Uterus (tissue), 4 donors: ENCODE measurements around the gene SPATC1L. TPM values are rescaled to one million over a fixed set of nuclear protein-coding genes. Genes with fewer than 3 reads are reported as not detected.
A peak's percentile ranks its signal among the peaks of the same experiment; 100 is the strongest.
"Not testable (repeated sequence)": the region's sequence is repeated elsewhere in the genome, so short reads cannot be mapped to it uniquely, and the experiment has no call there.

Source experiments
- DNase-seq, 2 donors: peaks; one replicate each; pipeline ENCODE4 v3.0.0-alpha.2; 2019 to 2020
- H3K27ac ChIP-seq, 2 donors: fragments of 200-600 bp; sonication (generic); 1 replicate in 1 of 2; 2 replicates in 1 of 2; pipeline ENCODE4 v1.5.1; 2016 to 2018
- H3K27me3 ChIP-seq, 2 donors: fragments of 200-600 bp; sonication (generic); one replicate each; pipeline ENCODE4 v1.5.1; 2018 to 2019; ENCODE audit warnings: control low read depth in 1 of 2
- H3K36me3 ChIP-seq, 2 donors: fragments of 200-600 bp; sonication (generic); one replicate each; pipeline ENCODE4 v1.5.1; 2019; ENCODE audit warnings: control low read depth in 1 of 2
- H3K4me1 ChIP-seq, 2 donors: fragments of 200-600 bp; sonication (generic); one replicate each; pipeline ENCODE4 v1.5.1; 2018 to 2019; ENCODE audit warnings: control low read depth in 1 of 2
- H3K4me3 ChIP-seq, 2 donors: fragments of 200-600 bp; sonication (generic); 1 replicate in 1 of 2; 2 replicates in 1 of 2; pipeline ENCODE4 v1.5.1; 2018 to 2019; ENCODE audit warnings: mild to moderate bottlenecking in 1 of 2
- H3K9me3 ChIP-seq, 2 donors: fragments of 200-600 bp; sonication (generic); one replicate each; pipeline ENCODE4 v1.5.1; 2019; ENCODE audit warnings: control low read depth in 1 of 2
- CTCF ChIP-seq, 4 experiments: fragments of 200-600 bp in 2 of 4; fragments of 450-650 bp in 2 of 4; sonication (generic) in 2 of 4; IDR thresholded peaks; one replicate each; pipeline ENCODE4 v1.5.1; 2016 to 2019; ENCODE audit warnings: antibody characterized with exemption in 4 of 4, mild to moderate bottlenecking in 2 of 4, moderate library complexity in 1 of 4
- POLR2A ChIP-seq, 2 donors: fragments of 450-650 bp; IDR thresholded peaks; one replicate each; pipeline ENCODE4 v1.6.1; 2016; ENCODE audit warnings: antibody characterized with exemption in 2 of 2, mild to moderate bottlenecking in 1 of 2, moderate library complexity in 1 of 2
- intact Hi-C: fragments of 100-400 bp; cut with DNase I; formaldehyde crosslinking; loops from one replicate; pipeline ENCODE4 v1.15.1; 2023; ENCODE audit warnings: low total_unique reads
- total RNA-seq, 4 donors: library from RNA; depleted of rRNA in 3 of 4; stranded (reverse); fragments of >200 nt in 3 of 4; gene quantifications; one replicate each; pipeline versions ENCODE4 v1.1.0 to v1.2.4, GENCODE V29; 2014 to 2023
- donor health status: DM: yes; HTN: yes; CAD: no.

SPATC1L gene
- total RNA-seq, 4 donors from 2014 or later, result 4.9 to 10.0 (median 6.4) TPM; not detected in 1

- no peak for DNase-seq
- H3K27ac ChIP-seq, result peak overlapping the region; percentile 71 to 94
- peaks cover 0 to 17% of the 10 kb centered on the region in 2 donors for H3K4me1 ChIP-seq
- no peaks in the 10 kb centered on the region for H3K36me3 ChIP-seq
- intact Hi-C loops, result loop anchor here (10.0 kb wide), 1 partner anchor 253 kb away; no protein-coding TSS in a partner anchor
- peak overlapping the region; percentile 77 to 99 for H3K4me3 ChIP-seq
- TF ChIP-seq CTCF (IDR thresholded peaks at IDR 0.05) (no peak), POLR2A (IDR thresholded peaks at IDR 0.05) (no peak)
- H3K27me3 ChIP-seq, result no peaks in the 10 kb centered on the region
- H3K9me3 ChIP-seq, result no peaks in the 10 kb centered on the region
Observed at GRCh38 chr21:46227811-46228344, 43.6 kb upstream of the SPATC1L start.

DNA sequence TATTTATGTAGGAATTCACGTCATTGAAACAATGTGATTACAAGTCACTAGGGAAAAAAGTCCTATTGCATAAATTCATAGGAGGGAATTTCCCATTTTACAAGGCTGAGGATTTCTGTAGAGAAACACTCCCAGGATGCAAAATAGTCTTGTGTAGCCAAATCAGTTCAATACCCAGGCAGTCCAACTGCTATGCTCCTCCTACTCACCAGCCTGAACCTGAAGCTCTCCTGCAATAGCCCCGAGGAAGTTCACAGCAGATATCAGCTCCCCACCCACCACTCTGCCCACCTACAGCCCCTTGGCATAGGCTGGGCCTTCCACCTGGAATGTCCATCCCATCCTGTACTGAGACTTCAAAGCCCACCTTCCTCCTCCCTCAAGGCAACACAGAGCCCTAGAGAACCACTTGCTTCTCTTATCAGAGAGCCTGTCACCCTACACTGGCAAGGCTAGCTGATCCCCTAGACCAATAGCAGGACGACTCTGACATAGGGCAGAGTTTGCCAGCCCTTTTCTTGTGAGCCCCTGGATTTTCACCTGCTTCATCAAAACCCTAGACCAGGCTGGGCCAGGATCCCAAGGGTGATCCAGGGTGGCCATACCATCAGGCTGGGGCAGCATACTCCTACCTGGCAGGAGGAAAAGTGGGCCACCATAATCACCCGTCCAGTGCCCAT, 42.8 kb upstream of the SPATC1L start:
- peaks cover 0 to 17% of the 10 kb centered on the region in 2 donors for H3K4me1 ChIP-seq
- no peak for DNase-seq
- H3K9me3 ChIP-seq, result no peaks in the 10 kb centered on the region
- H3K36me3 ChIP-seq, result no peaks in the 10 kb centered on the region
- no peaks in the 10 kb centered on the region for H3K27me3 ChIP-seq
- intact Hi-C loops, result loop anchor here (10.0 kb wide), 1 partner anchor 252 kb away; no protein-coding TSS in a partner anchor
- TF ChIP-seq CTCF (IDR thresholded peaks at IDR 0.05), result no peak
- no peak for TF ChIP-seq POLR2A (IDR thresholded peaks at IDR 0.05)
- H3K4me3 ChIP-seq, result peak overlapping the region; percentile 77 to 99
- peak overlapping the region; percentile 71 to 94 for H3K27ac ChIP-seq

GRCh38 chr21:46226146-46226545, 41.9 kb upstream of the SPATC1L start:
- no peak for TF ChIP-seq CTCF (IDR thresholded peaks at IDR 0.05)
- TF ChIP-seq POLR2A (IDR thresholded peaks at IDR 0.05), result no peak
- intact Hi-C loops, result loop anchor here (10.0 kb wide), 1 partner anchor 251 kb away; no protein-coding TSS in a partner anchor
- Histone ChIP-seq H3K27ac (peak overlapping the region; percentile 1 to 43), H3K9me3 (no peaks in the 10 kb centered on the region), H3K36me3 (no peaks in the 10 kb centered on the region), H3K4me3 (no peak overlapping the region), H3K4me1 (peaks cover 0 to 17% of the 10 kb centered on the region in 2 donors), H3K27me3 (no peaks in the 10 kb centered on the region)
- DNase-seq, result no peak

DNA sequence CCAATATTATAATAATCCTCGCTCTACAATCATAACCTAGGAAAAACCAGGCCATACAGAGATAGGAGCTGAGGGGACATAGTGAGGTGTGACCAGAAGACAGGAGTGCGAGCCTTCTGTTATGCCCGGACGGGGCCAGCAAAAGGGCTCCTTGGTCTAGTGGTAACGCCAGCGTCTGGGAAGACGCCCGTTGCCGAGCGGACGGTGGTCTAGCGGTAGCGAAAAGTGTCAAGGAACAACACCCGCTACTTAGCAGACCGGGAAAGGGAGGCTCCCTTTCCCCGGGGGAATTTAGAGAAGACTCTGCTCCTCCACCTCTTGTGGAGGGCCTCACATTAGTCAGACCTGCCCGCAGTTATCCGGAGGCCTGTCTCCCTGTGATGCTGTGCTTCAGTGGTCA, 39.4 kb upstream of the SPATC1L start:
- not testable (repeated sequence) for DNase-seq, H3K27me3 ChIP-seq, H3K27ac ChIP-seq, H3K4me3 ChIP-seq, H3K36me3 ChIP-seq, H3K9me3 ChIP-seq
- H3K4me1 ChIP-seq, result peaks cover 0 to 12% of the 10 kb centered on the region in 2 donors
- intact Hi-C loops, result loop anchor here (10.0 kb wide), 1 partner anchor 249 kb away; no protein-coding TSS in a partner anchor

DNA sequence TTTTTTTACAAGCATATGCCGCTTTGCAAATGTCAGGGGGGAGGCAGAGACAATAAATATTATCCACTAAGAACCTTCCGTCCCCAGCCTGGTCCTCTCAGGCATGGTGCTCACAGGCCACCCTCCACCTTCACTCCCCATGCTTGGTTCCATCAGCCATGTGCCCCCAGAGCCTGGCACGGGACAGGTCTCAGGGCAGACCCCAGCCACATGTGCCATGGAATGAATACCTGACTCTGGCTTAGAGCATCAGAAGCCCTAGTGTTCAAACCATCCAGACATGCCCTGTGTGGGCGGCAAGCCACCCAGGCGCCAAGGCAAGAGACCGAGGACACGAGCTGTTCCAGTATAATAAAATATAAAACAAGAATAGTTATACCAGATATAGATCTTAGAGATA, 39.0 kb upstream of the SPATC1L start:
- no peaks in the 10 kb centered on the region for H3K27me3 ChIP-seq
- no peak for TF ChIP-seq CTCF (IDR thresholded peaks at IDR 0.05)
- no peak for TF ChIP-seq POLR2A (IDR thresholded peaks at IDR 0.05)
- H3K9me3 ChIP-seq, result no peaks in the 10 kb centered on the region
- H3K4me1 ChIP-seq, result peaks cover 0 to 12% of the 10 kb centered on the region in 2 donors
- intact Hi-C loops, result loop anchor here (10.0 kb wide), 1 partner anchor 248 kb away; no protein-coding TSS in a partner anchor
- no peaks in the 10 kb centered on the region for H3K36me3 ChIP-seq
- H3K27ac ChIP-seq, result no peak overlapping the region
- DNase-seq, result no peak
- no peak overlapping the region for H3K4me3 ChIP-seq
